ENCODE measurements around the gene FBXW4.

FBXW4 gene

DNA sequence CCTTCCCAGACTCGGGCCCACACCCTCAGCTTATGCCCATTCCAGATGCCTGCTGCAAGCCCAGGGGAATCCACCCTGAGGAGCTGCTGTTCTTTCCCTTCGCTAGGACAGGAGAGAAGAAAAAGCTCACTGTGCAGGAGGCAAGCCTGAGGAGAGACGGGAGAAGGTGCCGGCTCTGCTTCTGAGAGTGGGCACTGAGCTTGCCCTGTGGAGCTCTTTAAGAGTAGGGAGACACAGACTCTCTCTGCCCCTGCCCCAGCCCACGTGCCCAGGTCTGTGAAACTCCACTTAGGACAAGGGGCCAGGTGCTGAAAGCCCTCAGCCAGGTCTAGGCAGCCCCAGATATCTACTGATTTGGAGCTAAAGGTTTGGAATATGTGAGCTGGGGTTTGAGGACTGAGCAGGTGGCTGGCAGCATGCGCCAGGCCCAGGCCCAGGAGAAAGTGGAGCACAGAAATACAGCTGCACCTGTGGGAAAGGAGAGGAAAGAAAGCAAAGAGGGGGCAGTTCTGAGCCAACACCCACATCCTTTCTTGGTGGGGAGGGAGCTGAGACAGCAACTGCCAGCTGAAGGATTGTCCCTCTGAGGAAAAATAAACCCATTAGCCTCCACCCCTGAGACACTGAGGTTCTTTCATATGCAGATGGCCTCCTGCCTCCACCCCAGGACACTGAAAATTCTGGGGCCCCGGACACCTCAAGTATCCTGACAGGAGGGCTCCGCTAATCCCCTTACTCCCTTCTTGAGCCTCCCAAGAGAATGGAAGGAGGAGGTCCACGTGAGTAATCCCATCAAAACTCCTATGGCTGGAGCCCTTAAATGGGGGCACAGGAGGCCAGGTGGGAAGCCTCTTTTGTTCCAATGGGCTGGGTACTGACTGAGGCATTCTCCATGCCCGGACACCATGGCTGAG lies 114.2 kb downstream of the FBXW4 start:
- no peak for DNase-seq (ENCODE audit: low spot score)

GRCh38 chr10:101579516-101579870 lies 115.5 kb downstream of the FBXW4 start:
- DNase-seq (ENCODE audit: low spot score): no peak

- no peak for DNase-seq (ENCODE audit: low spot score)
Measured at GRCh38 chr10:101578803-101579515, 116.0 kb downstream of the FBXW4 start.

GRCh38 chr10:101578192-101578591 lies 116.8 kb downstream of the FBXW4 start:
- no peak for DNase-seq (ENCODE audit: low spot score)

GRCh38 chr10:101577121-101577871 lies 117.7 kb downstream of the FBXW4 start:
- DNase-seq (ENCODE audit: low spot score): no peak

DNA sequence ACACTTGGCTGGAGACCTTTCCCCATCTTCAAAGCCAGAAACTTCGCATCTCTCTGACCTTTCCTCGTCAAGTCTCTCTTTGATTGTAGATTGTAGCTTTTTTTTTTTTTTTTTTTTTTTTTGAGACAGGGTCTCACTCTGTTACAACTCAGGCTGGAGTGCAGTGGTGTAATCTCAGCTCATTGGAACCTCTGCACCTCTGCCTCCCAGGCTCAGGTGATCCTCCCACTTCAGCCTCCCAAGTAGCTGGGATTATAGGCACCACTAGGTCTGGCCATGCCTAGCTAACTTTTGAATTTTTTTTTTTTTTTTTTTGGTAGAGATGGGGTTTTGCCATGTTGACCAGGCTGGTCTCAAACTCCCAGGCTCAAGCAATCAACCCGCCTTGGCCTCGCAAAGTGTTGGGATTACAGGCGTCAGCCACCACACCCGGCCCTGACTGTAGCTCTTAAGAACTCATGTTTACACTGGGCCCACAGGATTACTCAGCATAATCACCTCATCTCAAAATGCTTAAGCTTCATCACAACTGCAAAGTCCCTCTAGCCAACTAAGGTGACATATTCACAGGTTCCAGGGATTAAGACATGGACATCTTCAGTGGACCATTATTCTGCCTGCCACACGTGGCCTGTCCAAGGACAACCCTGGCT lies 118.6 kb downstream of the FBXW4 start:
- no peak for DNase-seq (ENCODE audit: low spot score)

GRCh38 chr10:101575580-101576210 lies 119.3 kb downstream of the FBXW4 start:
- DNase-seq (ENCODE audit: low spot score): no peak

GRCh38 chr10:101575091-101575490 lies 119.9 kb downstream of the FBXW4 start:
- no peak for DNase-seq (ENCODE audit: low spot score)

- no peak for DNase-seq (ENCODE audit: low spot score)
Measured at GRCh38 chr10:101573885-101574753, 120.9 kb downstream of the FBXW4 start.

GRCh38 chr10:101572785-101573184 lies 122.2 kb downstream of the FBXW4 start:
- DNase-seq (ENCODE audit: low spot score): no peak

DNA sequence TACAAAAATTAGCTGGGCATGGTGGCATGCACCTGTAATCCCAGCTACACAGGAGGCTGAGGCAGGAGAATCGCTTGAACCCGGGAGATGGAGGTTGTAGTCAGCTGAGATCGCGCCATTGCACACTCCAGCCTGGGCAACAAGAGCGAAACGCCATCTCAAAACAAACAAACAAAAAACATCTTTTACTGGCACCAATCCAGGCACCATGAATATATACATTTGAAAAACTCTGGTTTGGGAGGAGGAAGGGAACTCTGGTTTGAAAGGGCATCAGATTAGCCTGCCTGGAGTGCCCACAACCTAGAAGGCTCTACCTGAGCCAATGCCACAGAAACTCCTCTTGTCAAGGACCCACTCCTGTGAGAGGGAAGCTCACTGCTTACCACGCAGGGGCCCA lies 122.8 kb downstream of the FBXW4 start:
- DNase-seq (ENCODE audit: low spot score): no peak

GRCh38 chr10:101571271-101571925 lies 123.6 kb downstream of the FBXW4 start:
- DNase-seq (ENCODE audit: low spot score): no peak

DNA sequence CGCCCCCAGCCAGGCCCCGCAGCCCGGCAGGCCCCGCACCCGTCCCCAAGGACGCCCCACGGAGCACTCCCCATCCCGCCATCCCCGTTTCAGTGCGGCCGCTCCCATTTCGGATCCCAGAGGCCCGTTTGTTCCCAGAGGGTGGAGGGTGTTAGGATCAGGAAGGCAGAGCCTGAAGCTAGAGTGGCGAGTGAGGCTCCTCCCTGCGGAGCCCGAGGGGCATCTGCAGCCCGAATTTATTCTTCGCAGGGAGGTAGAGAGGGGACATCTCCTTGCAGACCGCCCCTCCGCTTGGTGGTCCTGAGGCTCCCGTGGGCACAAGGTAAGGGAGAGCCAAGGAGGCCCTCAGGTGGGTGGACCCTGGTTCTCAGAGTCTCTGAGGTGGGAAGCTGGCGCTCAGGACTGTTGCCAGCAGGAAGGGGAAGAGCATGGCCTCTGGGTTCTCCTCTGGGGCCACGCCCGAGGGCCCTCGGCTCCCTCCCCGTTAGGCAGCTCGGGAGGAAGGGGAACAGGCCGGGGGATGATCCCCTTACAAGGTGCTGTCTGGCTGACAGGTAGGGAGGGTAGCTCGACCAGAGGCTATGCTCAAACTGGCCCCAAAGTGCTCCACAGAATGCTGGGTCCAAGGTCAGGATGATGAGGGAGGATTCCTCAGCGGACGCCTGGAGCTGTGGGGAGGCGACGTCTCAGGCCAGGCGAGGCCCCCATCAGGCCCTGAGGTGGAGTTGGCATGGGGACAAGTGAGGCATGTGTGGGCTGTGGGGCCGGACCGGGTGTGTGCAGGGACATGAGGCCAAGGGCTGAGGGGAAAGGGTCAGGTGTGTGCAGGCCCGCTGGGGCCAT lies 124.3 kb downstream of the FBXW4 start:
- DNase-seq (ENCODE audit: low spot score): no peak

- peak; percentile 50 for DNase-seq (ENCODE audit: low spot score)
Measured at GRCh38 chr10:101569622-101570427, 125.1 kb downstream of the FBXW4 start.

DNA sequence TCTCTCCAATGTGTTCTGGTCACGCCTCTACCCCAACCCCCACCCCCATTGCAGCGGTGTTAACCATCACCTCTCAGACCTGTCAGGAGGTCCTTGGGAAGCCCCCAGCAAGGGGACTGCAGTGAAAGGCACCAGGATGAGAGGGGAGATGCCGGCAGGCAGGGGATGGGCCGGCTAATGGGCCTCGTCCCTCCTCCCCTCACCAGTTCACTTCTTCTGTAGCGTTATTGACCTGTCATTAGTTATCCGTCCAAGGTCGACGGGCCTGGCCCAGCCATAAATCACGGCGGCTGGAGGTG lies 125.7 kb downstream of the FBXW4 start:
- DNase-seq (ENCODE audit: low spot score): no peak

GRCh38 chr10:101568054-101568745 lies 126.8 kb downstream of the FBXW4 start:
- DNase-seq (ENCODE audit: low spot score): no peak

DNA sequence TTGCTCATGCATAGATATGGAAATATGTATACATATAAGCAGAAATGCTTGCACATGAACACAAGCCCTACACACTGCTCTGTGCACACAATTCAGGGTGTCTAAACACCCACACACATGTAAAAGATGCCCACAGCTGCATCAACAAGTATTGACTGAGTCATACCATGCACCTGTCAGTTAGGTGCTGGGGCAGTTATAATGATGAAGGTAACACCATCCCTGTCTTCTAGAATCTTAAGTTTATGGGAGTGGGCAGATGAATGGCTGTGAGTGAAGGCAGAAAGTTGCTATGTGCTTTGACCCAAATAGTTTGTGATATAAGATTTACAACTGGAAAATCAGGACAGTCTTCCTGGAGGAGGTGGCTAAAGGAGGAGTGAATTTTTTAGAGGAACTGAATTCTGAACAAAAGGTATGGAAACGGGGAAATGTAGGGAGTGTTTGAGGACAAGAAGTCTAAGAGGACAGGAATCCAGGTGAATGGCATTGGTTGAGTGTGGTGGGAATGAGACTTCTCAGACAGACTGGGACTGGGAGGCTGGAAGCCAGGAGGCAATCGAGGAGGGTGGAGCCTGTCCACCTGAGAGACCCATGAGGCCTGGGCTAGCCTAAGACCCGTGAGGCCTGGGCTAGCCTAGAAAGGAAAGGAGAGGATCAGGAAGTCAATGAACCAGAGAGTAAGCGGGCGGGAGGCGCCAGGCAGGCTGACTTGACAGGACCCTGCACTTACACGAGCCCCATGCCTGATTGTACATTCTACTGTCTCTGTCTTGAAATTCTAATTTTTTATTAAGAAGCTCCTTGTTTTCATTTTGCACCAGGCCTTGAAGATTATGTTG lies 127.6 kb downstream of the FBXW4 start:
- DNase-seq (ENCODE audit: low spot score): no peak
